Measurements from ENCODE around the gene BBIP1.
A peak's percentile ranks its signal among the peaks of the same experiment; 100 is the strongest.
"Not testable (repeated sequence)": the region's sequence is repeated elsewhere in the genome, so short reads cannot be mapped to it uniquely, and the experiment has no call there.

BBIP1 gene

GRCh38 chr10:110881247-110881646, 37.7 kb downstream of the BBIP1 start:
- DNase-seq, result no peak

GRCh38 chr10:110880012-110880411, 39.0 kb downstream of the BBIP1 start:
- no peak for DNase-seq

- DNase-seq, result no peak
Observed at GRCh38 chr10:110876788-110877187, 42.2 kb downstream of the BBIP1 start.

GRCh38 chr10:110876000-110876399, 43.0 kb downstream of the BBIP1 start:
- no peak for DNase-seq

GRCh38 chr10:110873951-110874350, 45.0 kb downstream of the BBIP1 start:
- DNase-seq, result no peak

- DNase-seq, result peak; percentile 33
Observed at GRCh38 chr10:110872984-110873923, 45.7 kb downstream of the BBIP1 start.

GRCh38 chr10:110872145-110872983, 46.6 kb downstream of the BBIP1 start:
- peak; percentile 89 for DNase-seq

GRCh38 chr10:110871298-110872084, 47.5 kb downstream of the BBIP1 start, which contains the start of gene PDCD4:
PDCD4 (plus strand) TSS chr10:110871928; CDS start chr10:110876028, 4,100 bp downstream.
- DNase-seq, result peak; percentile 99

GRCh38 chr10:110870823-110871297, 48.1 kb downstream of the BBIP1 start:
- DNase-seq, result no peak

GRCh38 chr10:110868981-110869380, 50.0 kb downstream of the BBIP1 start:
- DNase-seq, result no peak

GRCh38 chr10:110867807-110868465, 51.0 kb downstream of the BBIP1 start:
- DNase-seq, result no peak

- DNase-seq, result not testable (repeated sequence)
Observed at GRCh38 chr10:110867011-110867806, 51.8 kb downstream of the BBIP1 start.

- no peak for DNase-seq
Observed at GRCh38 chr10:110865809-110866482, 53.0 kb downstream of the BBIP1 start.

- DNase-seq, result no peak
Observed at GRCh38 chr10:110865186-110865808, 53.7 kb downstream of the BBIP1 start.

- DNase-seq, result no peak
Observed at GRCh38 chr10:110864662-110865140, 54.3 kb downstream of the BBIP1 start.

GRCh38 chr10:110863956-110864355, 55.0 kb downstream of the BBIP1 start:
- DNase-seq, result no peak

- DNase-seq, result no peak
Observed at GRCh38 chr10:110863361-110863760, 55.6 kb downstream of the BBIP1 start.

GRCh38 chr10:110862961-110863360, 56.0 kb downstream of the BBIP1 start:
- DNase-seq, result no peak

- DNase-seq, result no peak
Observed at GRCh38 chr10:110861930-110862649, 56.9 kb downstream of the BBIP1 start.
